AG09319 (cell line): ENCODE measurements around the gene FTL.

Experiments
- DNase-seq: peaks from one replicate; pipeline ENCODE4 v3.0.0-alpha.2; 2010; ENCODE audit warnings: low read depth; ENCODE audit errors: extremely low read depth
- CTCF ChIP-seq: IDR thresholded peaks from 2 replicates; pipeline ENCODE4 v1.5.1; 2011; ENCODE audit warnings: low read depth, mild to moderate bottlenecking, inconsistent platforms, low read length, moderate library complexity

The FTL gene

GRCh38 chr19:48934837-48935236, 30.3 kb upstream of the FTL start:
- no peak for DNase-seq
- no peak for TF ChIP-seq CTCF

- no peak for TF ChIP-seq CTCF
- no peak for DNase-seq
These were observed 29.2 kb upstream of the FTL start for GRCh38 chr19:48935864-48936263.

DNA sequence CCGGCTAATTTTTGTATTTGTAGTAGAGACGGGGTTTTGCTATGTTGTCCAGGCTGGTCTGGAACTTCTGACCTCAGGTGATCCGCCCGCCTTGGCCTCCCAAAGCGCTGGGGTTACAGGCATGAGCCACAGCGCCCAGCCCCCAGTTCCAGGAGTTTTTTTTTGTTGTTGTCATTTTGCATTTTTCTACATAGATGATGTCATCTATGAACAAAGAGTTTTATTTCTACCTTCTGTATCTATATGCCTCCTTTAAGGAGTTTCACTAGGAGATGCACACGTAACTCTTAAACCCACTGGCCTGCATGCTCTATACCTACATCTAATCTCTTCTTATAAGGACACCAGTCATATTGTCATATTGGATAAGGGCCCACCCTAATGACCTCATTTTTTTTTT, 26.9 kb upstream of the FTL start:
- no peak for DNase-seq
- no peak for TF ChIP-seq CTCF

GRCh38 chr19:48940902-48941301, 24.2 kb upstream of the FTL start:
- no peak for TF ChIP-seq CTCF
- DNase-seq: no peak

DNA sequence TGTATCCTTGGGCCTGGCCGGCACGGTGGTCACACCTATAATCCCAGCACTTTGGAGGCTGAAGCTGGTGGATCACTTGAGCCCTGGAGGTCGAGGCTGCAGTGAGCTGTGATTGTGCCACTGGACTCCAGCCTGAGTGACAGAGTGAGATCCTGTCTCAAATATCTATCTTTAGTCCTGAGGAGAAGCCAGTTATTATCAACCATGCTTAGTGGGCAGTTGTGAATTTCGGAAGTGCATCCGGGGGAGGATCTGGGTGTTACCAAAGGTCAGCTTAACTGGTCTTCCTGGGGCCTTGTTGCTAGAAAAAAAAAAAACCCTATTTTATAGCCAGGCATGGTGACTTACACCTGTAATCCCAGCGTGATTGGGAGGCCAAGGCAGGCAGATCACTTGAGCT, 22.0 kb upstream of the FTL start:
- no peak for DNase-seq
- TF ChIP-seq CTCF: no peak

- no peak for DNase-seq
- no peak for TF ChIP-seq CTCF
These were observed 19.7 kb upstream of the FTL start for GRCh38 chr19:48945415-48945814.

DNA sequence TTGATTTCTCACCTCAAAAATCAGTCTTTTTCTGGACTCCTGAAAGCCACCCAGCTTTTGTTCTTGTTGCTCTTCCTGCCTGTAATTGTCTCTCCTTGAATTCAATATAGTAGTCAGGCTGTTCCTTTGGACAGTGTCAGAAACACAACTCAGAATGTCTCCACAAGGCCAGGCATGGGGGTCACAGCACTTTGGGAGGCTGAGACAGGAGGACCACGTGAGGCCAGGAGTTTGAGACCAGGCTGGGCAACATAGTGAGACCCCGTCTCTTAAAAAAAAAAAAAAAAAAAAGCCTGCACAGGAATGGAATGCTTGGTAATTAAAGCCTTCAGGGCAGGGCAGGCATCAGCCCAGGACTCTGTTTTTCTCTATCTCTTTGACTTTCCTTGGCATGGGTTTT, 19.3 kb upstream of the FTL start:
- no peak for DNase-seq
- TF ChIP-seq CTCF: no peak
